ENCODE results near the gene PEX5.

- TF ChIP-seq CTCF (IDR thresholded peaks at IDR 0.05) (no peak), POLR2A (IDR thresholded peaks at IDR 0.05; ENCODE audit: low read depth) (no peak)
Observed at GRCh38 chr12:7178481-7178880, 11.0 kb upstream of the PEX5 start.
